Stimulated activated CD4-positive, alpha-beta T cell treated with anti-CD3 and anti-CD28 coated beads, Interleukin-15, amount 100 ng/mL, for 24 hours (primary cell): ENCODE measurements around the gene TMEM203.

Source experiments
- DNase-seq: peaks from one replicate; pipeline ENCODE4 v3.0.0-alpha.2; 2020

The TMEM203 gene

DNA sequence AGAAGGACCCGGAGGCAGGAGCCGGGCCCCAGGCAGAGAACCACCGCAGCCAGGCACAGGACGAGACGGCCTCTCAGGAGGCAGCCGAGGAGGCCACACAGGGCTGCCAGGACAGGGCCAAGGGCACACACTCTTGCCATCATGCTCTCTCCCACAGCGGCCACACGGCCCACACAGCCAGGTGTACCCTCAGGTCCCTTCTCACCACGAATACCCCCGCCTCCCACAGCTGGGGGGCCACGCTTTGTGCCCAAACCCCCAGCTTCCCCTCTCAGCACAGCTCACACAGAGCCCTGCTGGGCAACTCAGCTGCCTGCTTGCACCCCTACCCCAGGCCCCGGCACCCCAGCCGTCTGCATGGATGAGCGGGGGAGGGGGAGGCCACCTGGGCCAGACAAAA is 11.7 kb downstream of the TMEM203 start:
- DNase-seq = no peak

GRCh38 chr9:137192859-137193258 is 12.6 kb downstream of the TMEM203 start:
- DNase-seq = no peak

DNA sequence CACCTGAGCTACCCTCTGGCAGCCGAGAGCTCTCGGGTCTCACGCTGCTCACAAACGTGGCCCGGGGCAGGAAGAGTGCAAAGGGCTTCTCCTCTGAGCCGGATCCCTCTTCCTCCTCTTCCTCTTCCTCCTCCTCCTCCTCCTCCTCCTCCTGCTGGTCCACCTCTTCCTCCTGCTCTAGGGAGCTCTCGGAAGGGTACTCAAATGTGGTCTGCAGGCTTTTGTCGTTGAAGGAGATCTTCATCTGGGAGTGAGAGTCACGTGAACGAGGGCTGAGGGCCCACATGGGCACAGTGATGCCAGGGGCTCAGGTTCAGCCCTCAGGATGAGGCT is 13.0 kb downstream of the TMEM203 start:
- DNase-seq = no peak

DNA sequence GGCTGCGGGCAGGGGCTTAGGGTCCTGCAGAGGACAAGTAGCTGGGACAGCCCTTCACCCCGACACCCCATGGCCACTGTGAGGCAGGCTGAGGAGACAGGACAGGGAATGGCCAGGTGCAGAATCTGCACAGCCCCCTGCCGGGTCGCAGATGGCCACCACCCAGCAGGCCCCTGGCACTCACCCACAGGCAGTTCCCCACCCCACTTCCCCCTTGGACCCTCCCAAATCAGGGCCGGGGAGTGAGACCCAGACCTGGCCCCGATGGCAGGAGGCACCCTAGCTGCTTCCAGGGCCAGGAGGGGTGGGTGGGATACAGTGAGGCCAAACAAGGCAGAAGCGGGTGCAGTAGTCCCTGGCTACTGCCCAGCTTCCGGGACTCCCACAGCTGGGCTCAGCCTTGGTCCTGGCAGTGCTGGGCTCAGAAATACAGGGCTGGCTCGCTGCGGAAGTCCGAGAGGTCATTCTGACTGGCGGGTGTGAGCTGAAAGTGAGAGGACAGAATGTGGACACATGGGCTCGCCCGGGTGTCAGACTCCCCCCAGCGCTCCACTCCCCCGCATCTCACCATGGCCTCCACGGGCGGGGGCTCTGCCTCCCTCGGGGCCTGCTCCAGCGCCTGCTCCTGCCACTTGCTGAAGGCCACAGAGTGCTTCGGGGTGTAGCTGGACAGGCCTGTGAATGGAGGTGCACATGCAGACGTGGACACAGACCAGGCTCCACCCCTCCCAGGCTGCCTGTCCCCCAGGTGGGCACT is 13.6 kb downstream of the TMEM203 start:
- DNase-seq = no peak

DNA sequence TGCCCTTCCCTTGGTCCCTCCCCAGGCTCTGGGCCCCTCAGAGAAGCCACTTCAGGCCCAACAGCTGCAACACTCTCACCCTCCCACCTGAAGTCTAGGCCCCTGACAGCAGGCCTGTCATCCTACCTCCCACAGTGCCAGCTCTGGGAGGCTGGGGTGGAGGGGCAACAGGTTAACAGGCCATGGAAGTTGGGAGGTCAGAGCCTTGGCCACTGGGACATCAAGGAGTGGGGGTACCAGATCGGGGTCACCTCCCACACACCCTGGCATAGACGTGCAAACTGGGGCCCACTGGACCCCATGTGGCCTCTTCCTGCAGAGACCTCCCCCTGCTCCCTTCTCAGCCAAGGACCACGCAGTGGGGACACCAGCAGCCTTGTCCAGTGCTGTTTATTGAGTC is 14.2 kb downstream of the TMEM203 start:
- DNase-seq = no peak

- no peak for DNase-seq
Measured at GRCh38 chr9:137190315-137190856, 15.1 kb downstream of the TMEM203 start.

DNA sequence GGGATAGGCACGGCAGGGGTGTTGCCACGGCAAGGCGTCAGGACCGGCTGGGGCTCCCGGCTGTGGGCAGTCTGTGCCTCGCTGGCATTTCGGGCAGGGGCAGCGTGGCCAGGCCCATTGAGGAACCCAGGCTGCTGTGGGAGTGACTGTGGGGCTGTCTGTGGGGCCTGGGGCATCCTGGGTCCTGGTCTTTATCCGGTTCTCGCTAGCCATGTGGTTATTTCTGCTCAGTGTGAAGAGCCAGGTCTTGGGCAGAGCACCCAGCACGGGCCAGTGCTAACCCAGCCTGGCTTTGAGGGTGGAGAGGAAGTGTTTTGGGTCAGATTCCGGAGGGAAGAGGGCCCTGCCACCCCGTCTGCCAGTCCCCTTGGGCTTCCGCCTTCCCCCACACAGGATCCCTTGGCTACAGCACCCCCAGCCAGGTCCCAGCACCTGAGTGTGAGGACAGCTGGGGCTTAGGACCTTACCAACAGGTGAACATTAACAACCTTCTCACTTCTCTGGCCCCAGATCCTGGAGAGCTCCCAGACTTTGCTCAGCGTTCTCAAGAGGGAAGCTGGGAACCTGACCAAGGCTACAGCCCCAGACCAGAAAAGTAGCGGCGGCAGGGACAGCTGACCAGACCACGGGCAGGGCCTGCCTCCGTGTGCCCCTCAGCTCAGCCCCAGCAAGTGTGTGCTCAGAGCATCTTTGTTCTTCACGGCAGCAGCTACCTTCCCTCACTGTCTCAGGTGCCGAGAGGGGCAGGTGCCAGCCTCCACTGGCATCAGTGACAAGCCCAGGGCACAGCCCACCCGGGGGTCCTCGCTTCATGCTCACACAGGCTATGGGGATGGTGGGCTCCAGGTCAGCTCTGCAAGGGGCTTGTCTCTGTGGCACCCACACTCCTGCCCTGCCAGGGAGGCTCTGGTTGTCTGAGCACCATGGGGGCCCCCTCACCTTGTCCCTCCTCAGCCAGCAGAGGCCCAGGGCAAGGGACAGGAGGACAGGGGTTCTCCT is 15.9 kb downstream of the TMEM203 start:
- no peak for DNase-seq

GRCh38 chr9:137188490-137189296 is 16.8 kb downstream of the TMEM203 start, which contains the start of the genes ANAPC2 and SSNA1:
TSS of gene ANAPC2 (minus strand) at chr9:137188560. CDS start at chr9:137188532, 28 bp downstream.
TSS of gene SSNA1 (plus strand) at chr9:137188676. CDS start at chr9:137188727, 51 bp downstream.
- DNase-seq = peak; percentile 94

DNA sequence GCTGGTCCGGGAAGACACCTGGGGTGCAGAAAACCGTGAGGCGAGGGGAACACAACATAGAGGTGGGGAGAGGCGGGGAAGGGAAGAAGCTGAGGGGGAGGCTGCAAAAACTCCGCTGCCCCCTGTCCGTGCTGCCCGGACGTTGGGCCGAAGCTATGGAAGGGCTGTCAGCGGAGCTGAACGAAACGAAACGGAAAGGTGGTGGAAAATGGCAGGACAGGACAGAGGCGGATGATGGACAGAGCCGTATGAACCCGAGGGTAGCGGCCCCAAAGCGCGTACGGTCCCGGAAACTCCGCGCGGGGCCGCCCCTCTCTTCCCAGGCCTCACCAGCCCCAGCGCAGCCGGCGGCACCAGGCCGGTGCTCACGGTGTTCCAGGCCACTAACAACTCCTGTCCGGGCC is 17.4 kb downstream of the TMEM203 start:
- DNase-seq = no peak

GRCh38 chr9:137187386-137187785 is 18.1 kb downstream of the TMEM203 start:
- DNase-seq = no peak

GRCh38 chr9:137186385-137186784 is 19.1 kb downstream of the TMEM203 start:
- DNase-seq = no peak

GRCh38 chr9:137185921-137186320 is 19.5 kb downstream of the TMEM203 start:
- no peak for DNase-seq

DNA sequence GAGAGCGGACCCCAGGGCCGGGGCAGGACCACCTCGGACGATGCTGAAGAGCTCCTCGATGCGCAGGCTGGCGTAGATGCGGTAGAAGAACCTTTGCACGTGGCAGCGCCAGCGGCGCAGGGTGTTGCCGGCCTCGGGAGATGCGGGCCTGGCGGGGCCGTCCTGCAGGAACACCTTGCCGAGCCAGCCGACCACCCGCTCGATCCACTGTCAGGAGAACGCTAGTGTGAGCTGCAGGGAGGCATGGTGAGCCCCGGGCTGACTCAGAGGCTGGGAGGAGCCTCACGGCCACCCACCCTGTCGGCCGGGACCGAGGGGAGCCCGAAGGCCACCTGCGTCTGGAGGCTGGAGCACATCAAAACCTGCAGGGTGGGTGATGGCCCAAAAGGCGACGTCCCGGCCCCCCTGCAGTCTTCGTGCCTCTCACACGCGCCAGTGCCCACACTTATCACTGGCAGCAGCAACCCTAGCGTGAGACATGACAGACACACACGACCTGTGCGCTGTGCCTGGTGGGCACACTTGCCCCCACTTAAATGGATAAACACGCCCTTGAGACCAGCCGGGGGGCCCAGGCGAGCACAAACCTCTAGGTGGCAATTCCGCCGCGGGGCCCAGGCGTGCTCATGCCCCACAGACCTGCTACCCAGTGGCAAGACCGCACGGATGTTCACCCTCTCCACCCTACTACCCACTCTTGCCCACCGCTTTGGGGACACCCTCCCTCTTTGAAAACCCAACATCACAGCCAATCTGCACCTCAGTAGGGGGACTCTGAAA is 20.4 kb downstream of the TMEM203 start:
- no peak for DNase-seq

GRCh38 chr9:137183980-137184595 is 21.4 kb downstream of the TMEM203 start:
- DNase-seq = no peak

GRCh38 chr9:137182836-137183235 is 22.6 kb downstream of the TMEM203 start:
- DNase-seq = no peak

GRCh38 chr9:137181680-137182079 is 23.8 kb downstream of the TMEM203 start:
- no peak for DNase-seq

- no peak for DNase-seq
Measured at GRCh38 chr9:137180491-137180890, 25.0 kb downstream of the TMEM203 start.

DNA sequence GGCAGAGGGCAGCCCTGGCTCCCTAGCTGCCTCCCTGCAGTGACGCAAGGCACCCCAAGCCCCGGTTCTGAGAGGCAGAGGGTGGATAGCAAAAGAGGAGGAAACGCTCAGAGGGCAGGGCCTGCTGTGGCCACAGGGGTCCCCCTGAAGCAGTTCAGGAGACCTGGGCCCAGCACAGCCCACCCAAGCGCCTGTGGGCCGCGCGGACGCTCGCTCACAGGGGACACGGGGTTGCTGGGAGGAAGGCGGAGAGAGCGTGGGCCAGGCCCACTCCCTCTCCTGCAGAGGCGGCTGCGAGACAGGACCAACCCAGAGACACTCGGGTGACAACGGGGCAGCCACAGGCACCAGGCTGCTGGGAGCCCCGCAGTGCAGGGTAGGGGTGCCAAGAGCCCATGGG is 25.7 kb downstream of the TMEM203 start:
- DNase-seq = no peak

DNA sequence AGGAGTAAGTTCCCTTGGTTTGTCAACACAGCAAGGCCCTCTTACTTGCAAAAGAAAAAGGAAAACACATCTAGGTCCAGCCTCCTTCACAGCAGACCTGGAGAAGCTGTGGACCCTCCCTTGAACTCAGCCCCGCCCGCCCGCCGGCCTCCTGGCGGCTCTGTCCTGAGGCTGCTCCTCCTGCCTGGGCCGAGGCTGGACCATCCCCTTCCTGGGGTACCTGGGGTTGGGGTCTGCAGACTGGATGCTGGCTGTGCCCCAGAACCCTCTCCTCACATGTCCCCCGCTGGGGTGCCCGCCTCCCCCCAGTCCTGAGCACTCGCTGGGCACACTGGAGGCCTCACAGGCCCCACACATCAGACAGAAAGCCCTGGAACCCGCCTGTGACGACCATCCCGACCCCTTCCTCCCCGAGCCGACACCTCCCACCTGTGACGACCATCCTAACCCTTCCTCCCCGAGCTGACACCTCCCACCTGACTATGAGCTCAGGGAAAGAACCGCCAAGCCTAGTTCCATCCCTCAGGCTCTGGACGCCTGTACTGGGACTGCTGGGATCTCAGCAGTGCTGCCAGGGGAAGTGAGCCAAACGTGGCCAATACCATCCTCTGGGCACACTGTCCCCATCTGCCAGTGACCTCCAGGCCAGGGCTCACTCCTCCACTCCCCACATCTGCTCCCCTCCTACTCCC is 26.4 kb downstream of the TMEM203 start:
- no peak for DNase-seq

- DNase-seq = no peak
Measured at GRCh38 chr9:137178201-137178938, 27.1 kb downstream of the TMEM203 start.
